DMS153 (cell line): ENCODE data around the gene URI1.
"Not testable (repeated sequence)": the region's sequence is repeated elsewhere in the genome, so short reads cannot be mapped to it uniquely, and the experiment has no call there.

Experiments used
- DNase-seq: peaks from one replicate; lab custom pipeline; 2025; lab: John Stamatoyannopoulos, UW

Gene URI1

GRCh38 chr19:30023330-30023729 lies 81.3 kb downstream of the URI1 start:
- no peak for DNase-seq

- no peak for DNase-seq
These were observed 82.1 kb downstream of the URI1 start for GRCh38 chr19:30024091-30024490.

GRCh38 chr19:30026933-30027332 lies 84.9 kb downstream of the URI1 start:
- DNase-seq: no peak

DNA sequence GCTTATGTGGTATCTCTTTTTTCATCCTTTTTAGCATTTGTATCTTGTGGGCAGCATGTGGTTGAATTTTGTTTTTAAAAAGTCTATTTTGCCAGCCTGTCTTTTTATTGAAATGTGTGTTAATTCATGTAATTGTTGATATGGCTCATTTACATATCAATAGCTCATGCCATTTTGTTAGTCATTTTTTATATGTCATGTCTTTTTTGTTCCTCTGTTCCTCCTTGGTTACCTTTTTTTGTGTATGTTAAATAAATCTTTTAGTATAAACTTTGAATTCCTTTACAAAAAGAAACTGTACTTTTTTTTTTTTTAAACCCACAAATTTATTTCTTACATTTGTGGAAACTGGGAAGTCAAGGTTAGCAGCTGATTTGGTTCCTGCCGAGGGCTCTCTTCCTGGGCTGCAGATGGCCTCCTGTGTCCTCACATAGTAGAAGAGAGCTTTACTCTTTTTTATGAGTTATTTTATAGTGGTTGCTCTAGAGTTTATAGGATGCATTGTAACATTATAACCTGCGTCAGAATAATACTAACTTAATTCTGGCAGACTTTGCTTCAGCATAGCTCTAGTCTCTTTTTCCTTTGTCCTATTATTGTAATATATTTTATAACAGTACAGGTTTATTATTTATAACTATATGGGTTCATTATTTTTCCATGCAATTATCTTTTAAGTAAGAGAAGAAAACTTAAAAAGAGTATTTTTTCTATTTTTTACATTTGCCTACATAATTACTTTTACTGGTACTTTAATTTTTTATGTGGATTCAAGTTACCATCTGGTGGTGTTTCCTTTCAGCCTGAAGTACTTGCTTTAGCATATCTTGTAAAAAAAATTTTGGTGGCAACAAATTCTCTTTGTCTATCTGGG lies 86.3 kb downstream of the URI1 start:
- DNase-seq: no peak

DNA sequence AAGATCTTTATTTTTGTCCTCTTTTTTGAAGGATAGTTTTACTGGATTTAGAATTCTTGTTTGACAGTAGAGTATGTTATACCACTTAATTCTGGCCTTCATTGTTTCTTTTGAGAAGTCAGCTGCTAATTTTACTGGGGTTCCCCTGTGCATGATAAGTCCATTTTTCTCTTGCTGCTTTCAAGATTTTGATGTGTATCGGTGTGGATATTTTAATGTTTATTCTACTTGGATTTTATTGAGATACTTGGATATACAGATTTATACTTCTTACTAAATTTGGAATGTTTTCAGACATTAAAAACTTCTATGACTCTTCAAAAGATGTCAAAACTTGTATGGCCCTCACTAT lies 86.9 kb downstream of the URI1 start:
- no peak for DNase-seq

DNA sequence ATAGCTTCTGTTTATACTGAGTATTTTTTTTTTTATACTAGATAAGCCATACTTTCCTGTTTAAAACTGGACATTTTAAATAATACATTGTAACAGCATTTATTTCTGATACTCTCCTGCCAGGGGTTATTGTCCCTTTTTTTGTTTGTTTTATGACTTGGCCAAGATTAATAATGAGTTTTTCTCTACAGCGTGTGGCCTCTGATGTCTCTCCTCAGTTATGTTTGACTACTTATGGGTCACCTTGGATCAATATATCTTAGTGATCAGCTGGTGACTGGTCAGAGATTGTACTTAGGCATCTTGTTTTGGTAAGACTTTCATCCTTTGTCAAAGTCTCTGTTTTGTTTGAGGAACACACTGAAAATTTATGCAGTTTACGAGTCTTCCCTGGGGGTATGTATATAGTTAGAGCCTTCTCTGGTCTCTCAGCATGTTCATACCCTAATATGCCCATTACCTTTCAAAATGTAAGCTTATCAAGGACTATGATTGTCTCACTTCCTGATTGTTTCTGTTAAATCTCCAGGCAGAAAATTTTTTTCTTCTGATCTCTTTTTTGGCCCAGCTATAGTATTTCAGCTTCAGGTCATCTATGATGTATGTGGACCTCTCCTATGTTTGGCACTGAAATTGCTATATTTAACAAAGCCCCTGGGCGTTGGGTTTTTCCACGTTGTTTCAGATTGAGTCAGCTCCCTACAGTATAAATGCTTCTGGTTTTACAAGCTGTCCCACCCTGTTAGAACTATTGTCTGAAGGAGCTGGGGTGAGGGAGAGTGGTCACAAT lies 87.9 kb downstream of the URI1 start:
- DNase-seq: no peak

DNA sequence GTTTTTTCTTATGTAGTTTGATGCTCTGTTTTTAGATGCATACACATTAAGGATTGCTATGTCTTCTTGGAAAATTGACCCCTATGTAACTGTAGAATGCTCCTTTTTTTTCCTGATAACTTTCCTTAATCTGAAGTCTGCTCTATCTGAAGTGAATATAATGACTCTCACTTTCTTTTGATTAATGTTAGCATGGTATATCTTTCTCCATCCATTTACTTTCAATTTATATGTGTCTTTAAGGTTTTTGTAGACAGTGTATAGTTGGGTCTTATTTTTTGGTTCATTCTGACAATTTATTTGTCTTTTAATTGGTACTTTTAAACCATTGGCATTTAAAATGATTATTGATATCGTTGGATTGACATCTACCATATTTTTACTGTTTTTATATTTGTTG lies 92.3 kb downstream of the URI1 start:
- DNase-seq: no peak

DNA sequence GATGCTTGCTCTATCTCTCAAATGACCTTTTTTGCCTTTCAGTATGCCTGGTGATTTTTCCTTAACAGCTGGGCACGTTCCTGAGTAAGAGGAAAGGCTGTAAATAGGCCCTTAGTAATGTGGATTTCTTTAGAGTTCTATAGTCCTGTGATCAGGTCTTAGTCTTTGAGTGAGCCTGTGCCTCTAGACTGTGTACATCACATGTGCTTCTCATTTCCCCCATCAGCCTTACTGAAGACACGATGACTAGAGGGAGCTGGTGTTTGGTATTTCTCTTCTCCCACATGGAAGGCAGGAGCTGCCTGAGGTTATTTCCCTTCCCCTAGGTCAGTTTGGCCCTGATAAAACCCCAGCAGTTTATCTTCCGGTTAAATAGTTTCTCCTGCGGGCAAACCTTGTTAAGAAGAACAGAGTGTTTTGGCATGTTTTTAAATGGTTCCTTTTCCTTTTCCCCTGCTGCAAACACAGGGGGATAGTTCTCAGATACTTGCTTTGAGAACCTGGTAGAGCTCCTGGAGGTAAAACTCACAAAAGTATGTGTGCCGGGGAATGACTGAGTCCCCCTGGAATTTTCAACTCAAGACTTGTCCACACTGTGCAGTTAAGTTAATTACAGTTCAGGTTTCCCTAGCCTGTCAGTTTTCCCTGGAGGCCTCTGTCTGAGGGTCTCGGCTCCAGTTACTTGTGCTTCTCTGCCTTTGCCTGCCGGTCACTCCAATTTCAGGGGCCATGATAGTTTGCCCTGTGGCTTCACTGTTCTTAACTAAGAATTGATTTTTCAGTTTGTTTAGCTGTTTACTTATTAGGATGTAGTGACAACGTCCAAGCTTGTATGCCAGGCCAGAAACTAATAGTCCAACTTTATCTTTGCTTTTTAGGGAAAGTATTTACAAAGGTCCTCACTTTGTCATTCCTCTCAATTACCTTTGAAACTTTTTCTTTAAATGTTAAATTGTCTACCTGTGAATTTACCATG lies 94.4 kb downstream of the URI1 start:
- DNase-seq: no peak

DNA sequence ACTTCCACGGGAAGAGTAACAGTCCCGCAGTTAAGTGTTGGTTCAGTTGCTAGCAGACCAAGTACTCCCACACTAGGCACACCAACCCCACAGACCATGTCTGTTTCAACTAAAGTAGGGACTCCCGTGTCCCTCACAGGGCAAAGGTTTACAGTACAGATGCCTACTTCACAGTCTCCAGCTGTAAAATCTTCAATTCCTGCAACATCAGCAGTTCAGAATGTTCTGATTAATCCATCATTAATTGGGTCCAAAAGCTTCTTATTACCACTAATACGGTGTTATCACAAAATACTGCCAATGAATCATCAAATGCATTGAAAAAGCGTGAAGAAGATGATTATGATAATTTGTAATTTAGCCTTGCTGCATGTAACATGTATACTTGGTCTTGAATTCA lies 95.8 kb downstream of the URI1 start:
- no peak for DNase-seq

DNA sequence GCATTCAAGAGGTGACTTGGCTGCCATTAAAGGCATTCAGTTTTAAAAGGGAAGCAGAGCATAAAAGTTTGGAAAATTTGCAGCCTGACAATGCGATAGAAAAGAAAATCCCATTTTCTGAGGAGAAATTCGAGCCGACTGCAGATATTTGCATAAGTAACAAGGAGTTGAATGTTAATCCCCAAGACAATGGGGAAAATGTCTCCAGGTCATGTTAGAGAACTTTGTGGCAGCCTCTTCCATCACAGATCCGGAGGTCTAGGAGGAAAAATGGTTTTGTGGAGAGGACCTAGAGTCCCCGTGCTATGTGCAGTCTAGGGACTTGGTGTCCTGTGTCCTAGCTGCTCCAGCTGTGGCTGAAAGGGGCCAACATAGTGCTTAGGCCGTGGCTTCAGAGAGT lies 99.9 kb downstream of the URI1 start:
- not testable (repeated sequence) for DNase-seq

DNA sequence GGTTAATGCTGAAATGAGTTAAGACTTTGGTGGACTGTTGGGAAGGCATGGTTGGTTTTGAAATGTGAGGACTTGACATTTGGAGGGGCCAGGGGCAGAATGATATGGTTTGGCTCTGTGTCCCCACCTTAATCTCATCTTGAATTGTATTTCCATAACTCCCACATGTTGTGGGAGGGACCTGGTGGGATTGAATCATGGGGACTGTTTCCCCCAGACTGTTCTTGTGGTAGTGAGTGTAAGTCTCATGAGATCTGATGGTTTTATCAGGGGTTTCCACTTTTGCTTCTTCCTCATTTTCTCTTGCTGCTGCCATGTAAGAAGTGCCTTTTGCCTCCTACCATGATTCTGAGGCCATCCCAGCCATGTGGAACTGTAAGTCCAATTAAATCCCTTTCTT lies 101.0 kb downstream of the URI1 start:
- DNase-seq: not testable (repeated sequence)

- no peak for DNase-seq
These were observed 102.5 kb downstream of the URI1 start for GRCh38 chr19:30044273-30045248.

- no peak for DNase-seq
These were observed 104.5 kb downstream of the URI1 start for GRCh38 chr19:30046522-30046921.

DNA sequence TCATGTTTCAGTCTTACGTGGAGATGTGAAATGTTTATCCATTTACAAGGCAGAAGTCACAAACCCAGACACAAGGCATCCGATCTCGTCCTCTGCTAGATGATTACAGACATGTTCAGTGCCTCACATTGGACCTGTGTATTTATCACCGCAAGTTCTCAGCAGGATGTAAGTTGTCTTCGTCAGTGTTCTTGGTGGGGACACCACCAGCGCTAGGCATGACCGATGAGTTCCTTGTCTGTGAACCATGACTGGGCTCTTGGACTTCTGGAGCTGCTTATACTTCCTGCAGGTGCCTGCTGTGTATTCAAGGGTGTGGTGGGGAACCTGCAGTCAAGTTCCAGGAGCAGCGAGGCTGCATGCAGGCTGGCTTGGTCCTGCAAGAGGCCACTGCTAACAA lies 105.4 kb downstream of the URI1 start:
- DNase-seq: no peak

DNA sequence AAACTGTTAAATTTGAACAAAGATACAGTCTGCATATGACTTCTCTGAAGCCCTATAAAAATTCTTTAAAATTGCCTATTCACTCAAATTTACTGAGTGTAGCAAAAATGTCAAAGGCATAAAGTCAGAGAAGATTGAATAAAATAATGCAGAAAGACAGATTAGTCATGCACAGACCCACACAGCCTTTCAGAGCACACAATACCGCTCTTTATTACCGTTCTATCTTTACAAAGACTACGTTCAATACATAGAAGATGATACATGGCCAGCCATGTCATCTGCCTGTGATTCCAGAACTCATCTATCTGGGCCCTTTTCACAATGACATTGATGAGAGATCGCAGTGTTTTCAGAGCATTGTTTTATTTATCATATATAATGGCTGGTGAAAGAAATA lies 107.2 kb downstream of the URI1 start:
- DNase-seq: no peak

DNA sequence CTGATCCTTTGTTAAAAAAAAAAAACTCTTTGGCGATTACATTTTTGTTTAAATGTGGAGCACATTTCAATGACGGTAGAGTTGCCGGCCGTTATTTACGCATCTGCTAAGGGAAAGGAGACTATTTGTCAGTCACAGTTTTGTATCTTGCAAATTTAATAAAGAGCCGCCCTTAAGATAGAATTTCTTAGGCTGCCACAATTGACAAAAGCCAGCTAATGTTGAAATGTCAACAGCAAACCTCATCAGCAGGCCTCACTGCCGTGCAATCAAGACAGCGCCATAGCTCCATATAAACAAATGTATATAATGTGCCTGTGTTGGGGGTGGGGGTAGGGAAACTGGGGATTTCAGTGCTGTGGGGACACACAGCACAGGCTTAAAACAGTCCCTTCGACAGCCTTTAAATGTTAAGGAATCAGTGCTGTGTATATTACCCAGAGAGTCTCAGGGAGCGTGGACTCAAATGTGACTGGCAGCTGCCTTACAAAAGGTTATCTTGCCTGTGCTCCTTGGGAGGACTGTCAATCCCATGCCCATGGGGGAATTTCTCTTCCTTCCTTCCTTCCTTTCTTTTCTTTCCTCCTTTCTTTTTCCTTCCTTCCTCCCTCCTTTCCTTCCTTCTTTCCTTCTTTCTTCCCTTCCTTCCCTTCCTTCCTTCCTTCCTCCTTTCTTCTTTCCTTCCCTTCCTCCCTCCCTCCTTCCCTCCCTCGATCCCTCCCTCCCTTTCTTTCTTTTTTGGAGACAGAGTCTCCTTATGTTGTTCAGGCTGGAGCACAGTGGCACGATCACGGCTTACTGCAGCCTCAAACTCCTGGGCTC lies 108.0 kb downstream of the URI1 start:
- DNase-seq: no peak

GRCh38 chr19:30052122-30053075 lies 110.4 kb downstream of the URI1 start:
- no peak for DNase-seq

- DNase-seq: no peak
These were observed 111.5 kb downstream of the URI1 start for GRCh38 chr19:30053558-30053957.

- DNase-seq: no peak
These were observed 112.2 kb downstream of the URI1 start for GRCh38 chr19:30054210-30054609.
